HG03196 (cell line): ENCODE measurements around the gene DMWD.
A peak's percentile ranks its signal among the peaks of the same experiment; 100 is the strongest.

Source experiments
- ATAC-seq: cut with Tn5 transposase; IDR thresholded peaks from one replicate; pipeline ENCODE4 v1.9.1; 2021; ENCODE audit not compliant: unreplicated experiment

Gene DMWD

GRCh38 chr19:45771311-45771933 is 21.2 kb downstream of the DMWD start:
- no peak for ATAC-seq

GRCh38 chr19:45770192-45771101 is 22.2 kb downstream of the DMWD start:
- peak; percentile 42 for ATAC-seq

GRCh38 chr19:45769821-45770191 is 22.8 kb downstream of the DMWD start:
- no peak for ATAC-seq

GRCh38 chr19:45768984-45769782 is 23.5 kb downstream of the DMWD start, which contains the start of gene SIX5:
SIX5 (minus strand) TSS chr19:45769252; CDS start chr19:45768844, 408 bp downstream.
- peak; percentile 44 for ATAC-seq

- ATAC-seq = no peak
Observed at GRCh38 chr19:45768655-45768983, 24.0 kb downstream of the DMWD start.

GRCh38 chr19:45767881-45768654 is 24.6 kb downstream of the DMWD start:
- ATAC-seq = no peak

GRCh38 chr19:45767410-45767880 is 25.2 kb downstream of the DMWD start:
- ATAC-seq = no peak

GRCh38 chr19:45766869-45767346 is 25.7 kb downstream of the DMWD start:
- no peak for ATAC-seq

GRCh38 chr19:45766296-45766868 is 26.3 kb downstream of the DMWD start:
- no peak for ATAC-seq

- ATAC-seq = no peak
Observed at GRCh38 chr19:45765702-45766295, 26.8 kb downstream of the DMWD start.

GRCh38 chr19:45764945-45765701 is 27.5 kb downstream of the DMWD start:
- no peak for ATAC-seq

GRCh38 chr19:45764475-45764874 is 28.2 kb downstream of the DMWD start:
- no peak for ATAC-seq

- ATAC-seq = no peak
Observed at GRCh38 chr19:45763691-45764294, 28.9 kb downstream of the DMWD start.

GRCh38 chr19:45762870-45763631 is 29.6 kb downstream of the DMWD start:
- no peak for ATAC-seq

- no peak for ATAC-seq
Observed at GRCh38 chr19:45761714-45762113, 30.9 kb downstream of the DMWD start.

- ATAC-seq = no peak
Observed at GRCh38 chr19:45758921-45759320, 33.7 kb downstream of the DMWD start.

- no peak for ATAC-seq
Observed at GRCh38 chr19:45757695-45758094, 35.0 kb downstream of the DMWD start.

- no peak for ATAC-seq
Observed at GRCh38 chr19:45754323-45754722, 38.3 kb downstream of the DMWD start.
